GM21619 (cell line): ENCODE data around the gene CMTM8.
A peak's percentile ranks its signal among the peaks of the same experiment; 100 is the strongest.
"Not testable (repeated sequence)": the region's sequence is repeated elsewhere in the genome, so short reads cannot be mapped to it uniquely, and the experiment has no call there.

Experiments
- ATAC-seq: cut with Tn5 transposase; IDR thresholded peaks from one replicate; pipeline ENCODE4 v1.9.1; 2021; ENCODE audit not compliant: unreplicated experiment

CMTM8 gene

GRCh38 chr3:32374788-32375595 lies 136.5 kb downstream of the CMTM8 start:
- no peak for ATAC-seq

GRCh38 chr3:32375596-32375930 lies 137.1 kb downstream of the CMTM8 start:
- no peak for ATAC-seq

DNA sequence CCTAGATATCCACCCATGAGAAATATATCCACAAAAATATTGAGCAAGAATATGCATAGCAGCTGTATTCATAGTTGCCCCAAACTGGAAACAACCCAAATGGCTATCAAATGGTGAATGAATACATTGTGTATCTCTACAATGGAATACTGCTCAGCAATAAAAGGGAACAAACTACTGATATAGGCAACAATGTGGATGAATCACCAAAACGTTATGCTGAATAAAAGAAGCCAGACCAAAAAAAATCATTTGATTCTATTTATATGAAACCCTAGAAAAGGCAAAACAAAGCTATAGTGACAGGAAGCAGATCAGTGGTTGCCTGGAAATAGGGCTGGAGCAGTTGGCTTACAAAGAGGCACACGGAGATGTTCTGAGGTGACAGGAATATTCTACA lies 137.6 kb downstream of the CMTM8 start:
- ATAC-seq = no peak

- no peak for ATAC-seq
Observed at GRCh38 chr3:32379831-32380500, 141.5 kb downstream of the CMTM8 start.

- no peak for ATAC-seq
Observed at GRCh38 chr3:32381922-32382321, 143.4 kb downstream of the CMTM8 start.

- ATAC-seq = no peak
Observed at GRCh38 chr3:32383136-32383711, 144.7 kb downstream of the CMTM8 start.

DNA sequence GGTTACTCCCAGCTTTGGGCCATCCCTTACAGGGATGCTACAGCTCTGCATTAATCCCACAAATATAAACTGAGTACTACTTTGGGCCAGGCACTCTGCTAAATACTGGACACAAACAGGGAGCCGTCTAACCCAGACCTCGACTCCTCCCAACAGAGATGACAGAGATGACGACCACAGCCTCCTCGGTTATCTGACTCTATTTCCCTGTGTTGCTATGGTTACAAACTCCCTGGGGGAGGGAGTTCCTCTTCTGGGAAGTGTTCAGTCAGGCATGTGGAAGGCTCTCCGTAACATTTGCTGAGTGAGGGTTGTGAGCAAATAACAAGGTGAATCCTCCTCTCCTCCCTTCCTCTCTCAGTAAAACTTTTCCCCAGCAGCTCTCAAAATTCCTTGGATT lies 146.5 kb downstream of the CMTM8 start:
- no peak for ATAC-seq

DNA sequence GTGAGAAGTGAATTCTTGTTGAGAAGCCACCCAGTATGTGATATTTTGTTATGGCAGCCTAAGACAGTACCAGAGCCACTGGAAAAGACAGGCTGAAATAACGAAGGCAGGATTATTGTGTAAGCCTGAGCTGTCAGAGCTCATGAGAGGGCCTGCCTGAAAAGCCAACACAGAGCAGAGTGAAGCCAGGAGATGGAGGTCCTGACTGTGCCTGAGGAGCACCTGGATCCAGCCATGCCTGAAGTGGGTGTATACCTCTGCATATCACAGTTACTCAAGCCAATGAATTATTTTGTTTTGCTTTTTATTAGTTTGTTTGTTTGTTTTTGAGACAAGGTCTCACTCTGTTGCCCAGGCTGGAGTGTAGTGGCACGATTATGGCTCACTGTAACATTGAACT lies 149.0 kb downstream of the CMTM8 start:
- no peak for ATAC-seq

DNA sequence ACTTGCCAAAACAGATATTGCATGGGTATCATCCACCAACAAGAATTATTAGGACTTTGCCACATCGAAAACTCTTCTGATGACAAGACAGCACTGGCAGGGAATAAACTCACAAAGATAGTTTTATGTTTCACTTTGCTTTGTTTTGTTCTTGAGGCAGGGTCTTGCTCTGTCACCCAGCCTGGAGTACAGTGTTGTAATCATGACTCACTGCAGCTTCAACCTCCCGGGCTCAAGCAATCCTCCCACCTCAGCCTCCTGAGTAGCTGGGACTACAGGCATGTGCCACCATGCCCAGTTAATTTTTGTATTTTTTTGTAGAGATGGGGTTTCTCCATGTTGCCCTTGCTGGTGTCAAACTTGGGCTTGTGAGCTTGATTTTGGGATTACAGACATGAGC lies 151.1 kb downstream of the CMTM8 start:
- ATAC-seq = not testable (repeated sequence)

GRCh38 chr3:32391643-32392535 lies 153.4 kb downstream of the CMTM8 start, which contains the start of gene CMTM7:
TSS of gene CMTM7 (plus strand) at chr3:32391853. CDS start at chr3:32391907, 54 bp downstream.
- ATAC-seq = peak; percentile 72

GRCh38 chr3:32392536-32393302 lies 154.2 kb downstream of the CMTM8 start:
- ATAC-seq = no peak

- no peak for ATAC-seq
Observed at GRCh38 chr3:32395496-32395895, 157.0 kb downstream of the CMTM8 start.

DNA sequence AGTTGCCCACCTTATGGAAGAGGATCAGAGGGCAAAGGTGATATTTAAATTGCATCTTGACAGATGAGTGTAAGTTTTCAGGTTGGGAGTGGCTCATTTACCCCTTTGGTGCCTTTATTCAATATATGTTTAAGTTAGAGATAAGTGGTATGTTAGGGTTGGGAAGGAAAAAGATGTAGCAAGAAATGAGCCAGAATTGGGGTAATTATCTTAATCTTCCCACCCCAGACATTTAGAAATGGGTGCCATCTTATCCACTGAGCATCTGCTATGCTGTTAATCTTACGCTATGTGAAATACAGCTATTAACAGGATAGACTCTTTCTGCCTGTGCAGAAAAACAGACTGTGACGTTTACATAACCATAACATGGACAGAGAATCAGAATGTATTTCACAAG lies 159.5 kb downstream of the CMTM8 start:
- no peak for ATAC-seq

DNA sequence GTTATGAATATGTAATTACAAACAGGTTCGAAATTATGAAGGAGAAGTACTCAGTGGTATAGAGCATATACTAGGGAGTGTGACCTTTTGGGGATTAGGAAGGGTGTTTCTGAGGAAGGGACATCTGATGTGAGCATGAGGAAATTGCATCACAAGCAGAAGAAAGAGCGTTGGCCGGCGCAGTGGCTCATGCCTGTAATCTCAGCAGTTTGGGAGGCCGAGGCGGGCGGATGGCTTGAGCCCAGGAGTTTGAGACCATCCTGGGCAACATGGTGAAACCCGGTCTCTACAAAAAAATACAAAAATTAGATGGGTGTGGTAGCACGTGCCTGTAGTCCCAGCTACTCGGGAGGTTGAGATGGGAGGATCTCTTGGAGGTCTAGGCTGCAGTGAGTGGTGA lies 160.1 kb downstream of the CMTM8 start:
- ATAC-seq = no peak

DNA sequence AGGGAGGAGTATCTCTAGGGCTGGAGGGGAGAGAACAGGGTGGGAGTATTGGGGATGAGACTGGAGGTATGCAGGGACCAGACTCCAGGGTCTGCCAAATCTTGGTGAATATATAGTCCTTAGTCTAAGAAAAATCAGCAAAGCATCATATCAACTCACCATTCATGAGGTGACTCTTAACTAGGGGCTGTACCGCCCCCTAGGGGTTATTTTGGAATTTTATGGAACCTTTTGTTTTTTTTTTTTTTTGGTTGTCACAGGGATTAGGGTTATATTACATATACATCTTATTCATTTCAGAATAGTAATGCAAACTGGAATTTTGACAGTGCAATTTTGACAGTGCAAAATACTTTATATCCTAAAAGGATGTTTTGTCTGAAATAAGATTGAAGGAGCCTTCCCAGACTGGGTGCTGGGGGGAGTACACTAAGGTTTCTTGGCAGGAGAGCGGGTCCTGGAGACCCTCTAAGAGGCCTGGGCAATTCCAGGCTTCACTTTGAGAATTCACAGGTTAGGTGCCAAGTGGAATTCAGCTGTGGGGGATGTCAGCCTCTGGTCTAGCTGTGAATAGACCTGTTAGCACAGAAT lies 160.6 kb downstream of the CMTM8 start:
- no peak for ATAC-seq

DNA sequence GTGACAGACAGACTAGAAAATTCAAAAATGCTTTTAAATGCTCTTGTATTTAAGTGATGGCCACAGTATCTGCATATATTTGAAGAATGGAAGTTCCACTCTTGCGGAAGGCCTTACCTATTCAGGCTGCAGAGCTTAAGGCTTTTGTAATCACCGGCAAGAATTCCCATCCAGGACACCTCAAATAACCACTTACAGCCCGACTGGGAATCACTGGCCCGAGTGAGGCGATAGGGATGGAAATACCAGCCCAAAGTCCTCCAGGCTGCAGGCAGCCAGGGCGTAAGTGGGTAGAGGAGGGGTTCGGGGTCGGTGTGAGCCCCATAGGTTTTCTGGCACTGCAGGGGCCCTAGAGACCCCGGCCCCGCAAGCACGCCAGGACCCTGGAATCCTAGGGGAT lies 162.6 kb downstream of the CMTM8 start:
- ATAC-seq = no peak

DNA sequence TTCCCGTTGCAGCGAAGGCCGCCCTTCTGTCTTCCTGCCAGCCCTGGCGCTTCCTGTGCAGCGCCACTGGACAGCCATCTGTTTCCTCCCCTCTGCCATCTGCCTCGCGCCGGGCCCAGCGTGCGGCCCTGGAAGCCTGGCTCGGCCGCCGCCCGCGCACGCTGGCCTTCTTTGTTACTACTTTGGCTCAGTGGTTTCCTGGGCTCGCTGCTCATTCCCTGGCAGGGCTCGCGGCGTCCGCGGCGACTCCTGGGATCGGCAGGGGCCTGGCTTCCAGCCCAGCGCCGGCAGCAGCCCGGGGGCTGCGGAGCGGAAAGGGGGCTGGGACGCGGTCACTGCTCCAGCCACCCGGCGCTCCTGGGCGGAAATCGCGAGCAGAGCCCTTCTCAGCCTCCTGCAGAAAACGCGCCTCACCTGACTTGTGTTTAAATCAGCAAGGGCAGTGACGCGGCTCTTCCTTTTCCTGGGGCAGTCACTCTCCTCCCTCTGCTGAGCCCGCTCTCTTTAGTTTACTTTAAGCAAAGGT lies 163.1 kb downstream of the CMTM8 start:
- ATAC-seq = peak; percentile 71

DNA sequence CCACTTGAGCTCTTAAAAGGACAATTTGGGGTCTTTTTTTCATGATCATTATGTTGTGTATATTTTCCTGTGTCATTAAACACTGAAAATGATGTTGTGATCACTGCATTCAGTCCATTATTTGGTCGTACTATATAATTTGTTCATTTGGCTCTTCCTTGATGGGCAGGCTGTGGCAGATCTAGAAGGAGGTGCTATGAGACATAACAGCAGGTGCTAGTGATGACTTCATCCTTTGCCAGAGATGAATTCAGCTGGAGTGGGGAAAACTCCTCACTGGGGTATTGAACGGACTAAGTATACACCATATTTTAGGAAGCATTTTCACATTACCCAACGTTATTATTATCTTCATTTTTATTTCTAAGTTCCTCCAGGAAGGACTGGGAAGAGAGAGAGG lies 165.2 kb downstream of the CMTM8 start:
- no peak for ATAC-seq

DNA sequence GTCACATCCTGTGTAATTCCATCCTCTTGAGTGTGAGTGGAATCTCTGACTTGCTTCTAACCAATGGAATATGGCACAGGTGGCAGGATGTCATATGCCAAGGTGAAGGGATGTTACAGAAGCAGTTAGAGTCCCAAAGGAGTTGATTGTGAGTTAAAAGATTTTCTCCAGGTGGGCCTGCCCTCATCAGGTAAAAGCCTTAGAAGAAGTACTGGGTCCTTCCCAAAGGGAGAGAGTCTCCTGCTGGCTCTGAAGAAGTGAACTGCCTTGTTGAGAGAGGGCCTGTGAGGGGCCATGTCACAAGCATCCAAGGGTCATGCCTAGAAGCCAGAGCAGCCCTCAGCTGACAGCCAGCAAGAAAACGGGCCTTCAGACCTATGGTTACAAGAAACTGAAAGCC lies 166.2 kb downstream of the CMTM8 start:
- no peak for ATAC-seq

GRCh38 chr3:32405155-32405554 lies 166.7 kb downstream of the CMTM8 start:
- ATAC-seq = no peak
